Measurements from ENCODE around the gene SYT7.

DNA sequence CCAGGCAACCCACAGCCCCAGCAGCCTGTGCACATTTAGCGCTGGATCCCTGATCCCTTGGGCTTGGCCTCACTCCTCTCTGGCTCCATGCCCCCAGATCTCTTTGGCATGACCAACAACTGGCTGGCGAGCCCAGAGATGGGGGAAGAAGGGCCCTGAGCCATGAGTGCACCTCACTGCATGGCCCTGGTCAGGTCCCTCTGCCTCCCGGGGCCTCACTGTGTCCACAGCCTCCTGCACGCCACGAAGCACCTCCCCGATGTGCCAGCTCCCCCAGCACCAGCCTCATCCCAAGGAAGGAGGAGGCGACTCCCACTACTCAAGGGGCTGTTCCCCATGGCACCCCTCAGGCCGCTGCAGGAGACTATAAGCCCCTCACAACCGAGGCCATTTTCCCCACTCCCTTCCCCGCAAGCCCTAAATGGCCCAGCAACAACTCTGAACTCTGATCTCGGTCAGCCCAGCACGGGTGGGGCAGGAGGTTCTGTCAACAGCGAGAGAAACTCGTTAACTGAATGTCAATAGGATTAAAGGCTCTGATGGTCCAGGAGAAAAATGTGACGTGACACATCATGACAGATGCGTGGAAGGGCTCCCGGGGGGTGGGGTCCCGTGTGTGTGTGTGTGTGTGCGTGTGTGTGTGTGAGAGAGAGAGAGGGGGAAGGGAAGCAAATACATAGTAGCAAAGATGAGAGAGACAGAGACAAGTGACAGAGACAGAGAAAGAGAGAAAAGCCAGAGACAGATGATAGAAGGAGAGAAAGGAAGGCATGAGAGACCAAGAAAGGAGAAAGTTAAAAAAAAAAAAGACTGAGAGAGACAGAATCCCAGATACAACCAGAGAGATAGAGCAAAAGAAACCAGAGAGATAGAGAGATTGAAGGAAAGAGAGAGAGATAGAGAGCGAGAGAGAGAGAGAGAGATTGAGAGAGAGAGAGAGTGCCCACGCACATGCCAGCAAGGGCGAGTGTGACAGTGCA lies 28.4 kb upstream of the SYT7 start:
- TF ChIP-seq POLR2AphosphoS5 (IDR thresholded peaks at IDR 0.05; ENCODE audit: low read depth, low read length) (no peak), POLR2A (IDR thresholded peaks at IDR 0.05; ENCODE audit: low read depth, low read length) (no peak), TAF1 (IDR thresholded peaks at IDR 0.05; ENCODE audit: low read depth, low read length) (no peak), SPI1 (IDR thresholded peaks at IDR 0.05; ENCODE audit: low read depth, low read length) (no peak), PAX5 (IDR thresholded peaks at IDR 0.05; ENCODE audit: insufficient read depth, low read length, severe bottlenecking) (no peak)

Measured in GM12891 (cell line).